WTC11 (cell line): Measurements from ENCODE around the gene C11orf21. TPM values are rescaled to one million over a fixed set of nuclear protein-coding genes. Genes with fewer than 3 reads are reported as not detected.

Experiments used
- ATAC-seq: fragments of 200-7000 bp; cut with Tn5 transposase; 2 replicates; pipeline ENCODE4 v1.10.0; 2021; ENCODE audit warnings: mild to moderate bottlenecking, moderate library complexity
- CTCF ChIA-PET: fragments of 300-600 bp; sonication (Branson Sonifier 250); formaldehyde crosslinking; loops from one replicate; lab custom pipeline; 2021; ENCODE audit warnings: antibody characterized with exemption; lab: Charles Lee
- POLR2A ChIA-PET: fragments of 350-600 bp; sonication (Branson Sonifier 250); formaldehyde crosslinking; loops from one replicate; lab custom pipeline; 2021; ENCODE audit warnings: antibody characterized with exemption; lab: Charles Lee
- DNase-seq: peaks from one replicate; pipeline ENCODE4 v3.0.0; 2021; ENCODE audit warnings: low spot score
- H3K27ac Mint-ChIP-seq: 2 replicates; pipeline ENCODE4 v1.8.0; 2021; ENCODE audit warnings: mixed read lengths
- H3K27me3 Mint-ChIP-seq: 2 replicates; pipeline ENCODE4 v1.8.0; 2021; ENCODE audit warnings: low read depth, mild to moderate bottlenecking, moderate library complexity, mixed read lengths
- H3K36me3 Mint-ChIP-seq: 2 replicates; pipeline ENCODE4 v1.8.0; 2021; ENCODE audit warnings: mixed read lengths
- H3K4me1 Mint-ChIP-seq: 2 replicates; pipeline ENCODE4 v1.8.0; 2022; ENCODE audit warnings: mixed read lengths
- H3K4me3 Mint-ChIP-seq: 2 replicates; pipeline ENCODE4 v1.8.0; 2021; ENCODE audit warnings: mild to moderate bottlenecking, moderate library complexity, mixed read lengths
- H3K9me3 Mint-ChIP-seq: 2 replicates; pipeline ENCODE4 v1.8.0; 2021; ENCODE audit warnings: mixed read lengths
- ATF2 ChIP-seq: sonication (generic); formaldehyde crosslinking; IDR thresholded peaks from 2 replicates; pipeline ENCODE4 v1.8.1; 2022; ENCODE audit warnings: low read depth, missing genetic modification reagents, borderline replicate concordance
- E2F5 ChIP-seq: sonication (generic); formaldehyde crosslinking; IDR thresholded peaks from 2 replicates; pipeline ENCODE4 v1.8.1; 2022; ENCODE audit warnings: mild to moderate bottlenecking, moderate library complexity, missing genetic modification reagents
- FOXJ3 ChIP-seq: sonication (generic); formaldehyde crosslinking; IDR thresholded peaks from 2 replicates; pipeline ENCODE4 v1.9.0; 2021; ENCODE audit warnings: missing genetic modification reagents, mild to moderate bottlenecking, borderline replicate concordance
- FOXP1 ChIP-seq: sonication (generic); formaldehyde crosslinking; IDR thresholded peaks from 2 replicates; pipeline ENCODE4 v1.8.0; 2022; ENCODE audit warnings: missing genetic modification reagents, mild to moderate bottlenecking, moderate library complexity, borderline replicate concordance
- FOXP4 ChIP-seq: sonication (generic); formaldehyde crosslinking; IDR thresholded peaks from 2 replicates; pipeline ENCODE4 v1.8.0; 2022; ENCODE audit warnings: mild to moderate bottlenecking, missing genetic modification reagents
- GRHL2 ChIP-seq: fragments of 250-450 bp; sonication (Bioruptor Pico); IDR thresholded peaks from 2 replicates; pipeline ENCODE4 v1.8.0; 2022; ENCODE audit warnings: mild to moderate bottlenecking, moderate library complexity; ENCODE audit not compliant: insufficient replicate concordance, severe bottlenecking
- JUN ChIP-seq: sonication (generic); formaldehyde crosslinking; IDR thresholded peaks from 2 replicates; pipeline ENCODE4 v1.8.0; 2023; ENCODE audit warnings: mild to moderate bottlenecking, missing genetic modification reagents
- MXD4 ChIP-seq: fragments of 250-450 bp; sonication (Bioruptor Pico); IDR thresholded peaks from 2 replicates; pipeline ENCODE4 v1.8.0; 2021; ENCODE audit warnings: mild to moderate bottlenecking, moderate library complexity, borderline replicate concordance
- MYBL2 ChIP-seq: sonication (generic); formaldehyde crosslinking; IDR thresholded peaks from 2 replicates; pipeline ENCODE4 v1.8.1; 2023; ENCODE audit warnings: mild to moderate bottlenecking, moderate library complexity, missing genetic modification reagents
- NFATC4 ChIP-seq: fragments of 250-450 bp; sonication (Bioruptor Pico); IDR thresholded peaks from 2 replicates; pipeline ENCODE4 v1.9.0; 2021; ENCODE audit warnings: mild to moderate bottlenecking
- TCF7 ChIP-seq: sonication (generic); formaldehyde crosslinking; IDR thresholded peaks from 2 replicates; pipeline ENCODE4 v1.8.0; 2022; ENCODE audit warnings: mild to moderate bottlenecking, low read depth, missing genetic modification reagents, moderate library complexity
- USF1 ChIP-seq: sonication (generic); formaldehyde crosslinking; IDR thresholded peaks from 2 replicates; pipeline ENCODE4 v1.8.0; 2022; ENCODE audit warnings: mild to moderate bottlenecking, missing genetic modification reagents
- ZMAT4 ChIP-seq: fragments of 250-450 bp; sonication (Bioruptor Pico); IDR thresholded peaks from 2 replicates; pipeline ENCODE4 v1.9.0; 2021; ENCODE audit warnings: mild to moderate bottlenecking
- ZNF317 ChIP-seq: sonication (generic); formaldehyde crosslinking; IDR thresholded peaks from 2 replicates; pipeline ENCODE4 v1.8.1; 2023; ENCODE audit warnings: low read depth, mild to moderate bottlenecking, moderate library complexity, missing genetic modification reagents, borderline replicate concordance
- ZNF532 ChIP-seq: fragments of 250-450 bp; sonication (Bioruptor Pico); IDR thresholded peaks from 2 replicates; pipeline ENCODE4 v1.9.0; 2021; ENCODE audit warnings: mild to moderate bottlenecking, borderline replicate concordance
- ZNF671 ChIP-seq: fragments of 250-450 bp; sonication (Bioruptor Pico); IDR thresholded peaks from 2 replicates; pipeline ENCODE4 v1.8.0; 2021; ENCODE audit warnings: mild to moderate bottlenecking
- ZSCAN18 ChIP-seq: fragments of 250-450 bp; sonication (Bioruptor Pico); IDR thresholded peaks from 2 replicates; pipeline ENCODE4 v2.1.2; 2022; ENCODE audit warnings: mild to moderate bottlenecking, moderate library complexity
- total RNA-seq: library from RNA; stranded (reverse); gene quantifications from 3 replicates; pipeline ENCODE4 v1.2.3, GENCODE V29; 2021

Gene C11orf21
- total RNA-seq, 1 experiment from 2014 or later, result 0.24 TPM

GRCh38 chr11:2249189-2249916 lies 52.4 kb downstream of the C11orf21 start:
- peaks cover 3% of the 10 kb centered on the region; the same call in 1 of the 2 replicates for H3K9me3 Mint-ChIP-seq
- H3K27ac Mint-ChIP-seq, result no peak overlapping the region
- CTCF ChIA-PET, result interaction anchor here (0.8 to 1.6 kb wide), 3 partner anchors 15 to 63 kb away, joined by 3 to 4 read pairs (median 4); no protein-coding TSS in a partner anchor
- no peaks in the 10 kb centered on the region for H3K4me1 Mint-ChIP-seq
- no peak for DNase-seq
- no peak for ATAC-seq
- no peak overlapping the region for H3K4me3 Mint-ChIP-seq
- POLR2A ChIA-PET, result no interaction called here
- H3K27me3 Mint-ChIP-seq, result peaks cover 38% of the 10 kb centered on the region
- H3K36me3 Mint-ChIP-seq, result no peaks in the 10 kb centered on the region
- TF ChIP-seq ZSCAN18 (CRISPR knock-in tag) (no peak), MYBL2 (no peak), JUN (CRISPR knock-in tag) (no peak), ZNF671 (CRISPR knock-in tag) (no peak), MXD4 (CRISPR knock-in tag) (no peak), GRHL2 (CRISPR knock-in tag) (no peak), ATF2 (CRISPR knock-in tag) (no peak), E2F5 (CRISPR knock-in tag) (no peak), ZNF532 (CRISPR knock-in tag) (no peak), TCF7 (CRISPR knock-in tag) (no peak), ZNF317 (no peak), ZMAT4 (no peak), FOXP4 (CRISPR knock-in tag) (no peak), FOXP1 (CRISPR knock-in tag) (no peak), FOXJ3 (CRISPR knock-in tag) (no peak), NFATC4 (CRISPR knock-in tag) (no peak), USF1 (CRISPR knock-in tag) (no peak)
